ENCODE measurements around the gene LETMD1.

DNA sequence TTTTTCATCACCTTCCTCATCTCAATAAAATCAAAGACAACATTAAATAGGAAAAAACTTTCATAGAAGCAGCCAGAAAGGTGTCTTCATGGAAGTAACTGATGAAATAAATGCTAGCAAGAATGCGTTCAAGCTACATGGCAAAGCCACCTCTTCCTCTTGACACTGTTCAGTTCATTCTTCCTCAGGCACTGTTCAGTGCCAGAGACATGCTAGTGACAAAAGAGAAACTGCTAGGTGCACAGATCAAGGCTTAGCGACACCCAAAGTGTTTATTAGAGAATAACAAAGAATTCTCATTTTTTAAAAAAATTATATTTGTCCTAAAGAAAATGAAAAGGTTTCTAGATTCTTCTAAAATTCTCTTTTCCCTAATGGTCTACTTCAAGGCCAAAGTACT lies 29.2 kb upstream of the LETMD1 start:
- TF ChIP-seq, protein P1, sequence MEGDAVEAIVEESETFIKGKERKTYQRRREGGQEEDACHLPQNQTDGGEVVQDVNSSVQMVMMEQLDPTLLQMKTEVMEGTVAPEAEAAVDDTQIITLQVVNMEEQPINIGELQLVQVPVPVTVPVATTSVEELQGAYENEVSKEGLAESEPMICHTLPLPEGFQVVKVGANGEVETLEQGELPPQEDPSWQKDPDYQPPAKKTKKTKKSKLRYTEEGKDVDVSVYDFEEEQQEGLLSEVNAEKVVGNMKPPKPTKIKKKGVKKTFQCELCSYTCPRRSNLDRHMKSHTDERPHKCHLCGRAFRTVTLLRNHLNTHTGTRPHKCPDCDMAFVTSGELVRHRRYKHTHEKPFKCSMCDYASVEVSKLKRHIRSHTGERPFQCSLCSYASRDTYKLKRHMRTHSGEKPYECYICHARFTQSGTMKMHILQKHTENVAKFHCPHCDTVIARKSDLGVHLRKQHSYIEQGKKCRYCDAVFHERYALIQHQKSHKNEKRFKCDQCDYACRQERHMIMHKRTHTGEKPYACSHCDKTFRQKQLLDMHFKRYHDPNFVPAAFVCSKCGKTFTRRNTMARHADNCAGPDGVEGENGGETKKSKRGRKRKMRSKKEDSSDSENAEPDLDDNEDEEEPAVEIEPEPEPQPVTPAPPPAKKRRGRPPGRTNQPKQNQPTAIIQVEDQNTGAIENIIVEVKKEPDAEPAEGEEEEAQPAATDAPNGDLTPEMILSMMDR (IDR thresholded peaks at IDR 0.05) = no peak
- no peak for TF ChIP-seq POLR2AphosphoS5 (IDR thresholded peaks at IDR 0.05; ENCODE audit: insufficient read depth in 1 of 2, low read depth in 1 of 2)
- no peak for TF ChIP-seq POLR2A (IDR thresholded peaks at IDR 0.05)
